ENCODE data around the gene SEC22A.

DNA sequence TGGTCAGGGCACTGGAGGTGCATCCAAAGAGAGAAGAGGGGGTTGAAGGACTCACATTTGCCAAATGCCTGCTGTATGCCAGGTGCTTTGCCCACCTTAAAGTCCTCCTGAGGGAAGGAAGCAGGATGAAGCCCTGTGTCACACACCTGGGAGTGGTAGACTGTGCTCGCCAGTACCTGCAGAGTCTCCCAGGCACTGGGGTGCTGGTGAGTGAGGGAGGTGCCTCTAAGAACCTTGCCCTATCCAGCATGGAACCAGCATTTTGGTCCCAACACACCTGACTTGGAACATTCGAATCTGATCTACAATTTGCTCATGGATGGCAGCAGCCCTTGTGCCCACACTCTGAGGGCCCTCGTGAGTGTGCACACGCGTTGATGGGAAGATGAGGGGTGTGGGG lies 76.7 kb downstream of the SEC22A start:
- TF ChIP-seq POLR2A (IDR thresholded peaks at IDR 0.05; ENCODE audit: low read length) (no peak), GATA1 (IDR thresholded peaks at IDR 0.05; ENCODE audit: low read depth, low read length) (no peak)

Measured in erythroblast (primary cell).